GM23338 (cell line): Measurements from ENCODE around the gene CSGALNACT2. TPM values are rescaled to one million over a fixed set of nuclear protein-coding genes. Genes with fewer than 3 reads are reported as not detected.

Experiments
- ATAC-seq: fragments of 200-7000 bp; cut with Tn5 transposase; 3 replicates; pipeline ENCODE4 v1.9.1; 2020
- DNase-seq: peaks from one replicate; pipeline ENCODE4 v3.0.0-alpha.2; 2015; ENCODE audit warnings: low spot score
- H2AFZ ChIP-seq: fragments of 200-600 bp; sonication (generic); 2 replicates; pipeline ENCODE4 v1.8.0; 2016; ENCODE audit warnings: antibody characterized with exemption, mild to moderate bottlenecking, moderate library complexity
- H3F3A ChIP-seq: fragments of 200-600 bp; sonication (generic); replicated peaks from 2 replicates; pipeline ENCODE4 v1.8.0; 2017; ENCODE audit warnings: antibody characterized with exemption, mixed run types, low read depth
- H3K27ac ChIP-seq: fragments of 200-600 bp; sonication (generic); 2 replicates; pipeline ENCODE4 v1.6.1; 2016; ENCODE audit warnings: low read depth
- H3K27me3 ChIP-seq: fragments of 200-600 bp; sonication (generic); 2 replicates; pipeline ENCODE4 v1.8.0; 2016; ENCODE audit warnings: mild to moderate bottlenecking, mixed run types, moderate library complexity; ENCODE audit not compliant: insufficient read depth
- H3K36me3 ChIP-seq: fragments of 200-600 bp; sonication (generic); 2 replicates; pipeline ENCODE4 v1.8.0; 2016; ENCODE audit warnings: mild to moderate bottlenecking; ENCODE audit not compliant: insufficient read depth
- H3K4me1 ChIP-seq: fragments of 200-600 bp; sonication (generic); 2 replicates; pipeline ENCODE4 v1.8.0; 2016; ENCODE audit warnings: mild to moderate bottlenecking, moderate library complexity; ENCODE audit not compliant: insufficient read depth
- H3K4me2 ChIP-seq: fragments of 200-600 bp; sonication (generic); 2 replicates; pipeline ENCODE4 v1.7.1; 2017; ENCODE audit warnings: mixed run types
- H3K4me3 ChIP-seq: fragments of 200-600 bp; sonication (generic); 2 replicates; pipeline ENCODE4 v1.6.1; 2016; ENCODE audit warnings: mixed run types
- H3K79me2 ChIP-seq: fragments of 200-600 bp; sonication (generic); replicated peaks from 2 replicates; pipeline ENCODE4 v1.8.0; 2017; ENCODE audit warnings: mild to moderate bottlenecking; ENCODE audit not compliant: insufficient read depth
- H3K9me2 ChIP-seq: fragments of 200-600 bp; sonication (generic); 2 replicates; pipeline ENCODE4 v1.8.0; 2017; ENCODE audit not compliant: insufficient read depth
- H4K20me1 ChIP-seq: fragments of 200-600 bp; sonication (generic); replicated peaks from 2 replicates; pipeline ENCODE4 v1.8.0; 2017; ENCODE audit warnings: mild to moderate bottlenecking; ENCODE audit not compliant: insufficient read depth
- H3K27ac Mint-ChIP-seq: 2 replicates; pipeline ENCODE4 v1.8.0; 2020; ENCODE audit warnings: inconsistent platforms, mild to moderate bottlenecking, moderate library complexity, mixed read lengths
- H3K27me3 Mint-ChIP-seq: 3 replicates; pipeline ENCODE4 v1.8.0; 2022; ENCODE audit warnings: low read depth, mild to moderate bottlenecking, moderate library complexity, mixed read lengths, inconsistent platforms; ENCODE audit not compliant: insufficient read depth, poor library complexity
- H3K36me3 Mint-ChIP-seq: 3 replicates; pipeline ENCODE4 v1.8.0; 2021; ENCODE audit warnings: low read depth, mild to moderate bottlenecking, inconsistent platforms, moderate library complexity, mixed read lengths
- H3K4me1 Mint-ChIP-seq: 3 replicates; pipeline ENCODE4 v1.8.0; 2020; ENCODE audit warnings: mild to moderate bottlenecking, inconsistent platforms, mixed read lengths
- H3K4me3 Mint-ChIP-seq: 3 replicates; pipeline ENCODE4 v1.8.0; 2021; ENCODE audit warnings: moderate library complexity, mild to moderate bottlenecking, inconsistent platforms, mixed read lengths
- H3K9me3 Mint-ChIP-seq: 3 replicates; pipeline ENCODE4 v1.8.0; 2020; ENCODE audit warnings: moderate library complexity, mild to moderate bottlenecking, inconsistent platforms, mixed read lengths
- CREB1 ChIP-seq: fragments of 250-450 bp; sonication (Bioruptor Pico); IDR thresholded peaks from 2 replicates; pipeline ENCODE4 v1.5.0; 2020; ENCODE audit warnings: low read depth, mild to moderate bottlenecking, moderate library complexity
- EZH2 ChIP-seq: fragments of 200-600 bp; sonication (generic); IDR thresholded peaks from one replicate; pipeline ENCODE4 v1.8.0; 2017; ENCODE audit warnings: antibody characterized with exemption, mild to moderate bottlenecking, low read depth; ENCODE audit not compliant: unreplicated experiment
- EZH2phosphoT487 ChIP-seq: fragments of 200-600 bp; sonication (generic); IDR thresholded peaks from one replicate; pipeline ENCODE4 v1.8.1; 2018; ENCODE audit warnings: antibody characterized with exemption; ENCODE audit not compliant: unreplicated experiment
- JUNB ChIP-seq: IDR thresholded peaks from one replicate; pipeline ENCODE4 v1.6.1; 2016; ENCODE audit warnings: antibody characterized with exemption; ENCODE audit not compliant: unreplicated experiment
- NANOG ChIP-seq: IDR thresholded peaks from 2 replicates; pipeline ENCODE4 v1.6.1; 2016; ENCODE audit warnings: antibody characterized with exemption, borderline replicate concordance
- POLR2AphosphoS5 ChIP-seq: IDR thresholded peaks from 2 replicates; pipeline ENCODE4 v1.6.1; 2016; ENCODE audit warnings: antibody characterized with exemption, low read depth
- STAT1 ChIP-seq: IDR thresholded peaks from one replicate; pipeline ENCODE4 v1.6.1; 2016; ENCODE audit warnings: antibody characterized with exemption; ENCODE audit not compliant: unreplicated experiment
- ZNF114 ChIP-seq: fragments of 250-450 bp; sonication (Bioruptor Pico); IDR thresholded peaks from 2 replicates; pipeline ENCODE4 v1.5.0; 2020; ENCODE audit warnings: mild to moderate bottlenecking, moderate library complexity
- ZNF331 ChIP-seq: fragments of 250-450 bp; sonication (Bioruptor Pico); IDR thresholded peaks from 2 replicates; pipeline ENCODE4 v1.5.0; 2020; ENCODE audit warnings: low read depth, mild to moderate bottlenecking, moderate library complexity
- ZNF462 ChIP-seq: fragments of 250-450 bp; sonication (Bioruptor Pico); IDR thresholded peaks from 2 replicates; pipeline ENCODE4 v1.5.0; 2020; ENCODE audit warnings: mild to moderate bottlenecking, moderate library complexity
- polyA plus RNA-seq: library from polyadenylated mRNA; unstranded; fragments of >200 nt; fragmentation: Nextera tagmentation; extraction: Ambion mirVana; gene quantifications from 2 replicates; pipeline ENCODE4 v1.2.1, GENCODE V29; 2016
- total RNA-seq: library from RNA; depleted of rRNA; stranded (reverse); fragments of >200 nt; shearing (Covaris generic); gene quantifications from 2 replicates; pipeline ENCODE4 v1.2.3, GENCODE V29; 2014
- TF ChIP-seq, protein P1 (sequence below), 2 experiments: fragments of 200-600 bp in 1 of 2; sonication (generic) in 1 of 2; conservative IDR thresholded peaks; 2 replicates each; pipeline versions ENCODE4 v1.5.1 to v1.6.1; 2016 to 2017; ENCODE audit warnings: antibody characterized with exemption in 2 of 2, low read depth in 2 of 2, mild to moderate bottlenecking in 2 of 2, moderate library complexity in 1 of 2

CSGALNACT2 gene
- total and polyA plus RNA-seq, 2 experiments from 2014 or later: 3.0 to 4.6 TPM

GRCh38 chr10:43100366-43100765, 37.9 kb upstream of the CSGALNACT2 start (continued):
- TF ChIP-seq, protein P1, sequence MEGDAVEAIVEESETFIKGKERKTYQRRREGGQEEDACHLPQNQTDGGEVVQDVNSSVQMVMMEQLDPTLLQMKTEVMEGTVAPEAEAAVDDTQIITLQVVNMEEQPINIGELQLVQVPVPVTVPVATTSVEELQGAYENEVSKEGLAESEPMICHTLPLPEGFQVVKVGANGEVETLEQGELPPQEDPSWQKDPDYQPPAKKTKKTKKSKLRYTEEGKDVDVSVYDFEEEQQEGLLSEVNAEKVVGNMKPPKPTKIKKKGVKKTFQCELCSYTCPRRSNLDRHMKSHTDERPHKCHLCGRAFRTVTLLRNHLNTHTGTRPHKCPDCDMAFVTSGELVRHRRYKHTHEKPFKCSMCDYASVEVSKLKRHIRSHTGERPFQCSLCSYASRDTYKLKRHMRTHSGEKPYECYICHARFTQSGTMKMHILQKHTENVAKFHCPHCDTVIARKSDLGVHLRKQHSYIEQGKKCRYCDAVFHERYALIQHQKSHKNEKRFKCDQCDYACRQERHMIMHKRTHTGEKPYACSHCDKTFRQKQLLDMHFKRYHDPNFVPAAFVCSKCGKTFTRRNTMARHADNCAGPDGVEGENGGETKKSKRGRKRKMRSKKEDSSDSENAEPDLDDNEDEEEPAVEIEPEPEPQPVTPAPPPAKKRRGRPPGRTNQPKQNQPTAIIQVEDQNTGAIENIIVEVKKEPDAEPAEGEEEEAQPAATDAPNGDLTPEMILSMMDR (conservative IDR thresholded peaks at IDR 0.05; ENCODE audit: low read depth in 2 of 2): no peak
- TF ChIP-seq NANOG: no peak
- no peak for TF ChIP-seq EZH2

DNA sequence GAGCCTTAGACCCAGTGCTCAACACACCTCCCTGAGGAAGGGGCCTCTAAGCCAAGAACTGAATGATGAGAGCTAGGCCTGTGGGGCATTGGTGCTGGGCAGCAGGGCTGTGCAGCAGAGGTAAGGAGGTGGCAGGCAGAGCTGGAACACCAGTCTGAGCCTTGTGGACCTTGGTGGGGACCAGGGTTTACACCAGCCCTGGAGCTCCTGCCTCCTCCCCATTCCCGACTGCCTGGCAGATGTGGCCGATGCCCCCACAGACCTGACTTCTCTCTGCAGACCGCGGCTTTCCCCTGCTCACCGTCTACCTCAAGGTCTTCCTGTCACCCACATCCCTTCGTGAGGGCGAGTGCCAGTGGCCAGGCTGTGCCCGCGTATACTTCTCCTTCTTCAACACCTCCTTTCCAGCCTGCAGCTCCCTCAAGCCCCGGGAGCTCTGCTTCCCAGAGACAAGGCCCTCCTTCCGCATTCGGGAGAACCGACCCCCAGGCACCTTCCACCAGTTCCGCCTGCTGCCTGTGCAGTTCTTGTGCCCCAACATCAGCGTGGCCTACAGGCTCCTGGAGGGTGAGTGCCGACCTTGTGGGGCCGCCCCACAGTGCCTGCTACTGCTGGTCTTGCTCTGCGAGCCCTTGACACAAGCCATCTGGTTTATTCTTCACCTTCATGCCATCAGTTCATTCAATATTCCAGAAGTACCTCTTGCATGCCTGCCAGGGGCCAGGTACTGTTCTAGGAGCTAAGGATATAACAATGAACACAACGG, 36.0 kb upstream of the CSGALNACT2 start:
- DNase-seq (no peak), ATAC-seq (no peak)
- Histone ChIP-seq H3K9me2 (no peaks in the 10 kb centered on the region), H3K79me2 (no peaks in the 10 kb centered on the region), H3K27ac (no peak overlapping the region), H3K4me2 (no peak overlapping the region), H4K20me1 (no peaks in the 10 kb centered on the region), H3K4me3 (no peak overlapping the region), H3F3A (no peaks in the 10 kb centered on the region), H3K27me3 (peaks cover 20% of the 10 kb centered on the region), H3K36me3 (no peaks in the 10 kb centered on the region), H3K4me1 (no peaks in the 10 kb centered on the region), H2AFZ (no peak overlapping the region)
- no peaks in the 10 kb centered on the region for H3K36me3 Mint-ChIP-seq
- H3K27ac Mint-ChIP-seq: no peak overlapping the region
- peaks cover 26% of the 10 kb centered on the region for H3K27me3 Mint-ChIP-seq
- no peaks in the 10 kb centered on the region for H3K9me3 Mint-ChIP-seq
- H3K4me1 Mint-ChIP-seq: no peaks in the 10 kb centered on the region
- TF ChIP-seq ZNF114: no peak
- no peak for TF ChIP-seq POLR2AphosphoS5
- TF ChIP-seq CREB1 (CRISPR knock-in tag): no peak
- no peak for TF ChIP-seq STAT1
- no peak for TF ChIP-seq ZNF462 (CRISPR knock-in tag)
- TF ChIP-seq ZNF331: no peak
- TF ChIP-seq EZH2: no peak
- TF ChIP-seq, protein P1 (conservative IDR thresholded peaks at IDR 0.05; ENCODE audit: low read depth in 2 of 2): no peak
- no peak for TF ChIP-seq EZH2phosphoT487
- TF ChIP-seq NANOG: no peak
- no peak for TF ChIP-seq JUNB
- H3K4me3 Mint-ChIP-seq: no peak overlapping the region
